ENCODE measurements around the gene APOD. TPM values are rescaled to one million over a fixed set of nuclear protein-coding genes. Genes with fewer than 3 reads are reported as not detected.
"Not testable (repeated sequence)": the region's sequence is repeated elsewhere in the genome, so short reads cannot be mapped to it uniquely, and the experiment has no call there.

Gene APOD
- total RNA-seq, 1 experiment from 2014 or later: not detected

DNA sequence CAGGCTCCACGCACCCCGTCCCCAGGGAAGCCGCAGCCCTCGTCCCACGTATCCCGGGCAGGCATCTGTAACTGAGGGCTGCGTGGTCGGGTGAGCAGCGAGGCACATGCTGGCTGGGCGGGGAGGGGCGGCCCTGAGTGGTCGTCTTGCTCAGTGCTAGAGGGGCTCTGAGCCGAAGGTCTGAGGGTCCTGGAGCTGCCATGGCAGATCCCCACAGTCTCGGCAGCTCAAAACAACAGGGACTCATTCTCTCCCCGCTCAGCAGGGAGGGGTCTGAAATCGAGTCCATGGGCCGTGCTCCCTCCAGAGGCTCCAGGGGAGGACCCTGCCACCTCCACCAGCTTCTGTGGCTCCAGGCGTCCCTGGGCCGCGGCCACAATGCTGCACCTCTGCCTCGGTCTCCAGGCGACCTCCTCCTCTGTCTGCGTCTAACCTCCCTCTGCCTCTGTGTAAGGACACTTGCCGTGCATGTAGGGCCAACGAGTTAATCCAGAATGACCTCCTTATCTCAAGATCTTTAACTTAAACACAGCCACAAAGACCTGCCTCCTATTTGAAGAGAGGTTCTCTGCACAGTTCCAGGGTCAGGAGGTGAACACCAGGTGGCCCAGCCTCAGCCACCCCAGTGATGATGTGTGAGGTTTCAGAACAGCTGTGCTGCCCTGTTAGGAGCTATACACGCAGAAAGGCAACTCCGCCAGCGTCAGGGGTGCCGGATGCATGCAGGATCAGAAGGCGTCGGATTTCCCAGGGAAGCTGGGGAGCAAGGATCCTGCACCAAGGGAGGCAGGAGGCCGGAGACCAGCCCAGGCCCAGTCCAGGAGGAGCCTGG is 46.6 kb upstream of the APOD start:
- H3K4me3 ChIP-seq (ENCODE audit: low read depth in 2 of 2, low read length in 2 of 2); DNase-seq (ENCODE audit: low read depth, low spot score); POLR2A ChIA-PET; H3K27ac ChIP-seq (ENCODE audit: low read length); H3K36me3 ChIP-seq (ENCODE audit: control insufficient read depth, insufficient read depth, low read length); BruUV-seq (replicated peaks); H3K27me3 ChIP-seq (ENCODE audit: control insufficient read depth, insufficient read depth, low read length); ATAC-seq; intact Hi-C loops (cut with micrococcal nuclease; ENCODE audit: unreplicated experiment); CTCF ChIA-PET; H3K9me3 ChIP-seq (ENCODE audit: control insufficient read depth, insufficient read depth, low read depth, low read length); in situ Hi-C loops (cut with HindIII; ENCODE audit: low pct_unique_long_range_greater_than_20kb, low sequenced_read_pairs); H3K4me1 ChIP-seq (ENCODE audit: control insufficient read depth, insufficient read depth, low read length): not testable (repeated sequence)

GRCh38 chr3:195629682-195630081 is 45.9 kb upstream of the APOD start:
- CTCF ChIA-PET: not testable (repeated sequence)

DNA sequence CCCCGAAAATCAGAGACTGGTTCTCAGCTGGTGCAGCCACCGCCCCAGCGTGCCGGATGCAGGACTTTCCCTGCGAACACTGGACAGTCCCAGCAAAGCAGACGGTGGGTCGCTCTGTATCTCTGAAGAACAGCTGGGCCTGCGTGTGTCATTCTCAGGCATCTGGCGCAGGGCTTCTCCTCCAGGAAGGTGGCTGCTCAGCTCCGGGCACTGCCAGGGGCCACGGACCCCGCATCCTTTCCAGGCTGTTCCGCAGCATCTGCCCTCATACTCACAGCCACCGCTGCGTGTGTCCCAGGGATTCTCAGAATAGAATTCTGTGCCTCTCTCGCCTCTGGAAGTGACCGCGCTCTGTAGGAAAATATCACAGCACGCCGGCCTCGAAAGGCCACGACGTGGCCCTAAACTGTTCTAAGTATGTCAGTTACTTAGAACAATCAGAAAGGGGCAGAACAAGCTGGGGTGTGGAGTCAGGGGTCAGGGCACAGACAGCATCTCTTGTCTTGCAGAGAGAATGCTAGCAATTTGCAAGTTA is 44.7 kb upstream of the APOD start:
- CTCF ChIA-PET; H3K36me3 ChIP-seq (ENCODE audit: control insufficient read depth, insufficient read depth, low read length); H3K4me3 ChIP-seq (ENCODE audit: low read depth in 2 of 2, low read length in 2 of 2); POLR2A ChIA-PET; H3K4me1 ChIP-seq (ENCODE audit: control insufficient read depth, insufficient read depth, low read length); DNase-seq (ENCODE audit: low read depth, low spot score); H3K9me3 ChIP-seq (ENCODE audit: control insufficient read depth, insufficient read depth, low read depth, low read length); intact Hi-C loops (cut with micrococcal nuclease; ENCODE audit: unreplicated experiment); ATAC-seq; H3K27me3 ChIP-seq (ENCODE audit: control insufficient read depth, insufficient read depth, low read length); BruUV-seq (replicated peaks); H3K27ac ChIP-seq (ENCODE audit: low read length); in situ Hi-C loops (cut with HindIII; ENCODE audit: low pct_unique_long_range_greater_than_20kb, low sequenced_read_pairs): not testable (repeated sequence)

More at GRCh38 chr3:195629682-195630081, 45.9 kb upstream of the APOD start:
- H3K4me1 ChIP-seq (ENCODE audit: control insufficient read depth, insufficient read depth, low read length); BruUV-seq (replicated peaks); H3K27ac ChIP-seq (ENCODE audit: low read length); H3K9me3 ChIP-seq (ENCODE audit: control insufficient read depth, insufficient read depth, low read depth, low read length); ATAC-seq; H3K4me3 ChIP-seq (ENCODE audit: low read depth in 2 of 2, low read length in 2 of 2); in situ Hi-C loops (cut with HindIII; ENCODE audit: low pct_unique_long_range_greater_than_20kb, low sequenced_read_pairs); H3K27me3 ChIP-seq (ENCODE audit: control insufficient read depth, insufficient read depth, low read length); DNase-seq (ENCODE audit: low read depth, low spot score); H3K36me3 ChIP-seq (ENCODE audit: control insufficient read depth, insufficient read depth, low read length); intact Hi-C loops (cut with micrococcal nuclease; ENCODE audit: unreplicated experiment); POLR2A ChIA-PET: not testable (repeated sequence)

- ATAC-seq; intact Hi-C loops (cut with micrococcal nuclease; ENCODE audit: unreplicated experiment); H3K4me3 ChIP-seq (ENCODE audit: low read depth in 2 of 2, low read length in 2 of 2); DNase-seq (ENCODE audit: low read depth, low spot score); H3K9me3 ChIP-seq (ENCODE audit: control insufficient read depth, insufficient read depth, low read depth, low read length); POLR2A ChIA-PET; H3K27ac ChIP-seq (ENCODE audit: low read length); BruUV-seq (replicated peaks); H3K27me3 ChIP-seq (ENCODE audit: control insufficient read depth, insufficient read depth, low read length); in situ Hi-C loops (cut with HindIII; ENCODE audit: low pct_unique_long_range_greater_than_20kb, low sequenced_read_pairs); H3K4me1 ChIP-seq (ENCODE audit: control insufficient read depth, insufficient read depth, low read length); H3K36me3 ChIP-seq (ENCODE audit: control insufficient read depth, insufficient read depth, low read length); CTCF ChIA-PET: not testable (repeated sequence)
Measured at GRCh38 chr3:195627515-195628385, 44.0 kb upstream of the APOD start.

GRCh38 chr3:195624603-195625560 is 41.1 kb upstream of the APOD start:
- H3K27me3 ChIP-seq (ENCODE audit: control insufficient read depth, insufficient read depth, low read length); in situ Hi-C loops (cut with HindIII; ENCODE audit: low pct_unique_long_range_greater_than_20kb, low sequenced_read_pairs); POLR2A ChIA-PET; H3K36me3 ChIP-seq (ENCODE audit: control insufficient read depth, insufficient read depth, low read length); intact Hi-C loops (cut with micrococcal nuclease; ENCODE audit: unreplicated experiment); H3K27ac ChIP-seq (ENCODE audit: low read length); H3K4me1 ChIP-seq (ENCODE audit: control insufficient read depth, insufficient read depth, low read length); H3K9me3 ChIP-seq (ENCODE audit: control insufficient read depth, insufficient read depth, low read depth, low read length); DNase-seq (ENCODE audit: low read depth, low spot score); BruUV-seq (replicated peaks): not testable (repeated sequence)
- peak overlapping the region in 1 of 2 experiments; percentile 16; a peak in 1 of 4 replicates for H3K4me3 ChIP-seq (ENCODE audit: low read depth in 2 of 2, low read length in 2 of 2)
- CTCF ChIA-PET: interaction anchor here (0.6 kb wide), 1 partner anchor 272 kb away, joined by 4 read pairs; no protein-coding TSS in a partner anchor
- ATAC-seq: peak; percentile 96

GRCh38 chr3:195624171-195624570 is 40.4 kb upstream of the APOD start:
- DNase-seq (ENCODE audit: low read depth, low spot score); H3K4me1 ChIP-seq (ENCODE audit: control insufficient read depth, insufficient read depth, low read length); H3K4me3 ChIP-seq (ENCODE audit: low read depth in 2 of 2, low read length in 2 of 2); CTCF ChIA-PET; H3K27ac ChIP-seq (ENCODE audit: low read length); in situ Hi-C loops (cut with HindIII; ENCODE audit: low pct_unique_long_range_greater_than_20kb, low sequenced_read_pairs); BruUV-seq (replicated peaks); H3K27me3 ChIP-seq (ENCODE audit: control insufficient read depth, insufficient read depth, low read length); H3K9me3 ChIP-seq (ENCODE audit: control insufficient read depth, insufficient read depth, low read depth, low read length); H3K36me3 ChIP-seq (ENCODE audit: control insufficient read depth, insufficient read depth, low read length); POLR2A ChIA-PET; intact Hi-C loops (cut with micrococcal nuclease; ENCODE audit: unreplicated experiment): not testable (repeated sequence)
- peak; percentile 62 for ATAC-seq

Measured in Panc1 (cell line).